SH-SY5Y (cell line): ENCODE results near the gene PCSK7.

ENCODE experiments used
- GATA2 ChIP-seq: IDR thresholded peaks from 2 replicates; pipeline ENCODE4 v1.6.1; 2011; ENCODE audit warnings: mild to moderate bottlenecking, low read depth, low read length
- GATA3 ChIP-seq: IDR thresholded peaks from 2 replicates; pipeline ENCODE4 v1.6.1; 2011; ENCODE audit warnings: low read depth, mild to moderate bottlenecking, low read length, moderate library complexity

GRCh38 chr11:117219995-117220394, 11.9 kb downstream of the PCSK7 start:
- no peak for TF ChIP-seq GATA3
- TF ChIP-seq GATA2, result no peak
